Stomach (tissue), 9 donors: ENCODE results near the gene VAV3. TPM values are rescaled to one million over a fixed set of nuclear protein-coding genes. Genes with fewer than 3 reads are reported as not detected.

ENCODE experiments used
- DNase-seq, 2 donors: peaks; one replicate each; pipeline versions ENCODE4 v3.0.0 to v3.0.0-alpha.2; 2013 to 2019
- H3K27ac ChIP-seq, 5 donors: fragments of 200-600 bp in 4 of 5; sonication (generic) in 4 of 5; one replicate each; pipeline ENCODE4 v1.5.1; 2013 to 2019; ENCODE audit warnings: mild to moderate bottlenecking in 1 of 5, moderate library complexity in 1 of 5
- H3K27me3 ChIP-seq, 3 donors: fragments of 200-600 bp; sonication (generic); one replicate each; pipeline ENCODE4 v1.5.1; 2017 to 2019; ENCODE audit warnings: mixed run types in 1 of 3
- H3K36me3 ChIP-seq, 4 donors: fragments of 200-600 bp; sonication (generic); 1 replicate in 3 of 4; 2 replicates in 1 of 4; pipeline ENCODE4 v1.5.1; 2016 to 2019
- H3K4me1 ChIP-seq, 4 donors: fragments of 200-600 bp; sonication (generic); one replicate each; pipeline ENCODE4 v1.5.1; 2016 to 2019
- H3K4me3 ChIP-seq, 4 donors: fragments of 200-600 bp; sonication (generic) in 3 of 4; one replicate each; pipeline ENCODE4 v1.5.1; 2016 to 2019; ENCODE audit warnings: mild to moderate bottlenecking in 1 of 4
- H3K9me3 ChIP-seq, 4 donors: fragments of 200-600 bp; sonication (generic); one replicate each; pipeline ENCODE4 v1.5.1; 2016 to 2019
- CTCF ChIP-seq, 7 experiments: fragments of 450-650 bp in 4 of 7; fragments of 200-600 bp in 3 of 7; sonication (generic) in 3 of 7; IDR thresholded peaks; one replicate each; pipeline ENCODE4 v1.5.1; 2016 to 2019; ENCODE audit warnings: antibody characterized with exemption in 7 of 7, control low read depth in 2 of 7, mild to moderate bottlenecking in 1 of 7
- EP300 ChIP-seq: sonication (generic); formaldehyde crosslinking; IDR thresholded peaks from one replicate; pipeline ENCODE4 v1.6.1; 2017; ENCODE audit warnings: antibody characterized with exemption
- POLR2A ChIP-seq, 4 donors: fragments of 450-650 bp; IDR thresholded peaks; one replicate each; pipeline ENCODE4 v1.6.1; 2016; ENCODE audit warnings: antibody characterized with exemption in 4 of 4, control low read depth in 2 of 4, mild to moderate bottlenecking in 1 of 4, moderate library complexity in 1 of 4
- POLR2AphosphoS5 ChIP-seq, 3 donors: sonication (generic); formaldehyde crosslinking; IDR thresholded peaks; one replicate each; pipeline ENCODE4 v1.6.1; 2016; ENCODE audit warnings: antibody characterized with exemption in 3 of 3
- WGBS, 5 donors: extraction: QIAGEN DNeasy Blood & Tissue Kit in 3 of 5; methylation state at CpG; one replicate each; pipeline versions ENCODE4 v1.1.5 to v1.1.7; 2013 to 2018; 5-methylcytosine and 5-hydroxymethylcytosine counted together
- intact Hi-C: fragments of 100-400 bp; cut with DNase I; formaldehyde crosslinking; loops from one replicate; pipeline ENCODE4 v1.15.1; 2023; ENCODE audit warnings: low total_unique reads
- polyA plus RNA-seq, 3 donors: library from polyadenylated mRNA; stranded (reverse); fragments of 200-250 nt; gene quantifications; one replicate each; pipeline ENCODE4 v1.2.3, GENCODE V29; 2013
- total RNA-seq, 5 donors: library from RNA; depleted of rRNA; stranded (reverse); fragments of >200 nt; gene quantifications; one replicate each; pipeline versions ENCODE4 v1.1.0 to v1.2.3, GENCODE V29; 2014 to 2016
- donor health status: healthy with polysubstance abuse.
- donor health status: Bipolar disorder and iron deficiency.
- donor health status: healthy.

The VAV3 gene
- total and polyA plus RNA-seq, 8 donors, result 5.7 to 29.3 (median 6.9) TPM

DNA sequence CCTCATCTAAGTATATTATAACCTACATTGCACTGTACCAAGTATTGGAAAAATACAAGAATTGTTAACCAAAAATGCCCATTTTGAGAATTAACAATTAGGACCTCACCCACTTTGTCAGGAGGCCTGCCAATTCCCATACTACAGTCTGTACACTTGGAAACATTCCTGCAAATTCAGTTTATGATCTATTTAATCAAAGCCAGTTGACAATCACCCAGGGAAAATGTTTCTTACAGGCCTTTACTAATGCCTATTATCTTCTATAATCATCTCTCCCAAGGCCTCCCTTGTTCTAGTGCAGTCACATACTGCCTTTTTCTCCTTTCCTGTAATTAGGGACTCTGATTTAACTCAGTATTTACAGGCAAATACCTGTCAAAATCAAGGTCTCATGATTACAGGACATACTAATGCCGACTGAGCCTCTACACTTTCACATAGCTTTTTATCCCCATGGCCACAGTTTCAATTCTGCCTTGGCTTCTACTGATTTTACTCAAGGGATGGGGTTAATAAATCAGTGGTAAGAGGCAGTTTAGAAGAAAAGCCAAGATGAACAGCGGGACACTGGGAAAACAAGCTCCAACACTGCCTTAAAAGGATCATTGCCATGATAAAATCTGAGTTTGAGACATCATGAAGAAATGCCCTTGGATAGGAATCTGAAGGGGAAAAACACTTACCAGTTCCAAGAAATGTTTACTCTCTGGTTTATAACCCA is 338.7 kb downstream of the VAV3 start:
- Histone ChIP-seq H3K4me1 (no peaks in the 10 kb centered on the region), H3K9me3 (no peaks in the 10 kb centered on the region), H3K36me3 (no peaks in the 10 kb centered on the region), H3K27ac (peak overlapping the region in 1 of 5 donors; percentile 47), H3K27me3 (no peaks in the 10 kb centered on the region), H3K4me3 (no peak overlapping the region)
- 58 to 81% (median 66%) methylated on average over 2 of the region's 2 CpGs for WGBS, 5 donors
- DNase-seq, result peak in 1 of 2 donors; percentile 20
- no peak for TF ChIP-seq POLR2AphosphoS5 (IDR thresholded peaks at IDR 0.05)
- no peak for TF ChIP-seq CTCF (IDR thresholded peaks at IDR 0.05)
- no peak for TF ChIP-seq POLR2A (IDR thresholded peaks at IDR 0.05)
- TF ChIP-seq EP300, result no peak
- intact Hi-C loops, result no loop called here

DNA sequence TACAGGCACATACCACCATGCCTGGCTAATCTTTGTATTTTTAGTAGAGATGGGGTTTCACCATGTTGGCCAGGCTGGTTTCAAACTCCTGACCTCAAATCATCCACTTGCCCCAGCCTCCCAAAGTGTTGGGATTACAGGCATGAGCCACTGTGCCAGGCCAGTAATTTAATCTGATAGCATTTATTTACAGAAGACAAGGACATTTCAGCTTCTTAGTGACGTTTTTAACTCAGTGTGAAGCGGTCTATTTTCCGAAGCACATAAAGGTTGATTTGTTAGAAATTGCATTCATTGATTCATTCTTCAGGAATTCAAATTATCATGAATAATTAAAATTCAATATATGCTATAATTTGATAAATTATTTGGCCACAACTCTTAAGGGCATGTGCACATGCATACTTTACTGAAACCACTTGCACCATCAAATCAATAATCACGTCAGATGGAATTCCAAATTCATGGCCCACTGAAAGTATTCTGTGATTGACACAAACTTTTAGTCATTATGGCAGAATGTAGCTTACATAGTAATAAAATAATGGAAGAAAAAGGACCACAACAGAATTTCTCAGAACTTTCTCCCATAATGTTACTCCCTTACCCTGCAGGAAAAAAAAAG is 339.5 kb downstream of the VAV3 start:
- Histone ChIP-seq H3K36me3 (no peaks in the 10 kb centered on the region), H3K27ac (peak overlapping the region in 1 of 5 donors; percentile 47), H3K4me3 (no peak overlapping the region), H3K9me3 (no peaks in the 10 kb centered on the region), H3K4me1 (no peaks in the 10 kb centered on the region), H3K27me3 (no peaks in the 10 kb centered on the region)
- no peak for DNase-seq
- no peak for TF ChIP-seq EP300
- no peak for TF ChIP-seq CTCF (IDR thresholded peaks at IDR 0.05)
- no peak for TF ChIP-seq POLR2AphosphoS5 (IDR thresholded peaks at IDR 0.05)
- TF ChIP-seq POLR2A (IDR thresholded peaks at IDR 0.05), result no peak
- WGBS, 5 donors, result 77 to 89% (median 82%) methylated on average over 4 of the region's 4 CpGs
- intact Hi-C loops, result no loop called here

DNA sequence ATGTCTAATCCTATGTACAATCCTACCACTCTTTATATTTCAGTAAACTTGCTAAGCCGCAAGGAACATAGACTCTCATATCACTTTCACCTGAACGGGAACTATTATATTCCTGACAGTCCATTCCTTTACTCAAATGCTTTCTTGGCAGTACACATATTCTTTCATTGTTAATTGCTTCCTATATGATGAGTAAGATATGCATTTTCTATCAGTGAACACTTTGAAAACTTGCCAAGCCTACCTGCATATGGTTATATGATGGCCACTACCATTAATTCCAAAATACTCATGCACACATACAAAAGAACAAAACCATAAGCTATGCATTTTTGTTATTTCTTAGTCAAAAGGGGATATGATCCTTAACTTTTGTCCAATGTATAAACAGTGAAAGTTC is 341.5 kb downstream of the VAV3 start:
- TF ChIP-seq CTCF (IDR thresholded peaks at IDR 0.05) (no peak), EP300 (no peak), POLR2A (IDR thresholded peaks at IDR 0.05) (no peak), POLR2AphosphoS5 (IDR thresholded peaks at IDR 0.05) (no peak)
- Histone ChIP-seq H3K4me3 (no peak overlapping the region), H3K9me3 (no peaks in the 10 kb centered on the region), H3K36me3 (no peaks in the 10 kb centered on the region), H3K27ac (no peak overlapping the region), H3K27me3 (no peaks in the 10 kb centered on the region), H3K4me1 (no peaks in the 10 kb centered on the region)
- no peak for DNase-seq
- WGBS, 5 donors, result 91 to 97% (median 91%) methylated on average over 2 of the region's 2 CpGs
- intact Hi-C loops, result no loop called here

DNA sequence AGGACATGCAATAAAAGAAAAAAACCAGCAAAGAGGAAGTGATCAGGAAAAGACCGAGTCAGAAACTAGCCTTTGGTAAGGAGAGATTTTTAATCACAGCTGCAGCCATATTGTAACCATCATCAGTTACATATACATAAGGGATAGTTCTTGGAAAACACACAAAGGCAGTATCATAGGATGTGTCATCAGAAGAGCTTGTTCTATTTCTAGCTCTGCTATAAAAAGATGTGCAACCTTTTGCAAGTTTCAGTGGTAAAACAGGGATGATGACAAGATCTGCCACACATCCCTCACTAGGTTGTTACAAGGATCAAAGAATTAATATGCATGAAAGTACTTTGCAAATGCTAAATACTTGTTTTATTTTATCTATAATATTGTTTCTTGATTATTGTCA is 342.0 kb downstream of the VAV3 start:
- DNase-seq, result peak in 1 of 2 donors; percentile 11
- Histone ChIP-seq H3K27me3 (no peaks in the 10 kb centered on the region), H3K36me3 (no peaks in the 10 kb centered on the region), H3K4me1 (no peaks in the 10 kb centered on the region), H3K27ac (no peak overlapping the region), H3K9me3 (no peaks in the 10 kb centered on the region), H3K4me3 (no peak overlapping the region)
- intact Hi-C loops, result no loop called here
- 57 to 74% (median 63%) methylated on average over 1 of the region's 1 CpG for WGBS, 5 donors
- TF ChIP-seq POLR2A (IDR thresholded peaks at IDR 0.05) (no peak), CTCF (IDR thresholded peaks at IDR 0.05) (no peak), EP300 (no peak), POLR2AphosphoS5 (IDR thresholded peaks at IDR 0.05) (no peak)
